Measurements from ENCODE around the gene PFN3.

- TF ChIP-seq CTCF (optimal IDR thresholded peaks at IDR 0.05 in 1 of 3, IDR thresholded peaks at IDR 0.05 in 1 of 3, conservative IDR thresholded peaks at IDR 0.05 in 1 of 3; ENCODE audit: extremely low read depth in 1 of 3, insufficient read depth in 2 of 3, low read length in 3 of 3) = no peak
- TF ChIP-seq EZH2 (IDR thresholded peaks at IDR 0.05; ENCODE audit: low read length) = no peak
These were observed 43.7 kb downstream of the PFN3 start for GRCh38 chr5:177356746-177357145.

Data from keratinocyte (primary cell).